Muscle layer of duodenum (tissue), 2 donors: ENCODE data around the gene CHCHD3.

Experiments
- H3K27ac ChIP-seq: one replicate; pipeline ENCODE4 v1.7.0; 2013; ENCODE audit warnings: mild to moderate bottlenecking, low read length
- H3K27me3 ChIP-seq: one replicate; pipeline ENCODE4 v1.7.0; 2013; ENCODE audit warnings: low read depth, mild to moderate bottlenecking, control low read depth, low read length
- H3K36me3 ChIP-seq, 2 donors: one replicate each; pipeline ENCODE4 v1.7.0; 2013; ENCODE audit warnings: low read length in 2 of 2, control low read depth in 1 of 2, mild to moderate bottlenecking in 1 of 2; ENCODE audit not compliant: insufficient read depth in 2 of 2, control insufficient read depth in 1 of 2
- H3K4me1 ChIP-seq, 2 donors: one replicate each; pipeline ENCODE4 v1.7.0; 2013; ENCODE audit warnings: low read length in 2 of 2, mild to moderate bottlenecking in 2 of 2, control low read depth in 1 of 2, moderate library complexity in 1 of 2; ENCODE audit not compliant: insufficient read depth in 2 of 2, control insufficient read depth in 1 of 2
- H3K4me3 ChIP-seq, 2 donors: one replicate each; pipeline ENCODE4 v1.7.0; 2013; ENCODE audit warnings: low read length in 2 of 2, low read depth in 1 of 2, mild to moderate bottlenecking in 1 of 2
- H3K9me3 ChIP-seq, 2 donors: one replicate each; pipeline ENCODE4 v1.7.0; 2013; ENCODE audit warnings: low read length in 2 of 2, control low read depth in 1 of 2, mild to moderate bottlenecking in 1 of 2; ENCODE audit not compliant: control insufficient read depth in 1 of 2
- donor health status: healthy.

The CHCHD3 gene

DNA sequence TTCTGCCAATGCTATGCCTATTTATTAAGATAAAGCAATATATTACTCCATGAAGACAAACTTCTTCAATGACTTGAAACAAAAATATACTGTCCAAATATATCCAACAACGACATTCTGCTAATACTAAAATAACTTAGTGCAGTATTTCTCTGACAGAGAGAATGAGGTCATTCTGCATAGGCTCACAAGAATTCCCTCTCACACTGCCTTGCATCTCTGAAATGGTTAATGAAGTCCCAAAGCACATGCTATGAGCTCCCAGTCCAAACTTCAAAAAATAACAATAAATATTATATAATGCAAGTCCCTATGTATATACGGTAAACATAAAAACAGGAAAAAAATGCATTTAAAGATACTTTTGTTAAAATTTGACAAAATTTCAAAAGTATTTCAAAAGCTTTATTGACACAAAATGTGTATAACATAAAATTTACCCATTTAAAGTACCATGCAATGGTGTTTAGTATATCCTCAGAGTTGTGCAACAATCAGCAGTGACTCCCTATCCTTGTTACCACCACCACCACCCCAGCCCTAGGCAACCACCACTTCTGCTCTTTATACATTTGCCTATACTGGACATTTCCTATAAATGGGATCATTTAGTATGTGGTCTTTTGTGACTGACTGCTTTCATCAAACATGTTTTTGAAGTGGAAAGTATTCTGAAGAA lies 27.6 kb downstream of the CHCHD3 start:
- Histone ChIP-seq H3K4me3 (no peak overlapping the region), H3K4me1 (peaks cover 0 to 38% of the 10 kb centered on the region in 2 donors), H3K9me3 (no peaks in the 10 kb centered on the region), H3K36me3 (peaks cover 0 to 11% of the 10 kb centered on the region in 2 donors), H3K27me3 (no peaks in the 10 kb centered on the region), H3K27ac (no peak overlapping the region)

DNA sequence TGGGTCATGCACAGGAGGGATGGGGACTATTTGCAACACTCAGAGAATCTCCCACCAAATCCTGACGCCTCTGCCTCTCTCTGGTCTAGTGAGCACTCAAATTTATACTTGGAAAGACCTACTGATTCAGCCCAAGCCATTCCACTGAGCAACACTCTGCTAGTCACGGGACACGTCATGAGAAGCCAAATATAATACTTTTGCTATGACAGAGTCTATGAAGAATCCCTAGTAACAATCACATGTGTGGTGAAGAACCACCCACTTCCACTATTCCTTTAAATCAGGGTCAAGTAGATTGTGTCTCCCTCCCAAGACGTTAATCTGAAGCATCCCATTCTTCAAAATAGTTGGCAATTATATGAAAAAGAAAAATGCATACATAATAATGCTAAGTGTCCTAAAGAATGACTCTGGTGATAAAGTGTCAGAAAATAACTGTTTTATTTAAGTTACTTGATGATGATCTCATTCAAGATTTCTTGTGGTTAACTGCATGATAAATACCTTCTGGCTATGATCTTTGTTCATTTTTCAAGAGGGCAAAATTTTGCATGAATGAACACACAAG lies 28.5 kb downstream of the CHCHD3 start:
- H3K27me3 ChIP-seq = no peaks in the 10 kb centered on the region
- no peak overlapping the region for H3K27ac ChIP-seq
- no peak overlapping the region for H3K4me3 ChIP-seq
- H3K36me3 ChIP-seq = peaks cover 0 to 11% of the 10 kb centered on the region in 2 donors
- H3K9me3 ChIP-seq = no peaks in the 10 kb centered on the region
- peaks cover 0 to 38% of the 10 kb centered on the region in 2 donors for H3K4me1 ChIP-seq

DNA sequence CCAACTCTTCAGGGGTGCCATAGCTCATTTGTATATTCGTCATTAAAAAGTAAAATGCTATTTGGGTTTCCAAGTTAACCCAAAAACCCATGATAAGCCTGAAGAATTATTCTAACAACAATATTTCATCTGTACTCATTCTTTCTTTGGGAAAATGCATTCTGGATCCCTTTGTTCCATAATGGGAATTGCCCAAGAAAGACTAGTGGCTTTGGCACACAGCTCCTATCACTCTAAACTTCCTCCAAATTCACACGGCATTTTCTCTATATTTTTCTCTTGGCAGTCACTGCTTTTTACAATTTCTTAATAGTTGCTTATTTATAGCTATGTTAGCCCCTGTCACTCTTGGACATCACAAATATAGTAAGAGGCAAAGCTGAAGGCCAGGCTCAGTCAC lies 29.1 kb downstream of the CHCHD3 start:
- no peak overlapping the region for H3K27ac ChIP-seq
- H3K4me1 ChIP-seq = peaks cover 0 to 38% of the 10 kb centered on the region in 2 donors
- peaks cover 0 to 11% of the 10 kb centered on the region in 2 donors for H3K36me3 ChIP-seq
- no peak overlapping the region for H3K4me3 ChIP-seq
- no peaks in the 10 kb centered on the region for H3K27me3 ChIP-seq
- H3K9me3 ChIP-seq = no peaks in the 10 kb centered on the region

DNA sequence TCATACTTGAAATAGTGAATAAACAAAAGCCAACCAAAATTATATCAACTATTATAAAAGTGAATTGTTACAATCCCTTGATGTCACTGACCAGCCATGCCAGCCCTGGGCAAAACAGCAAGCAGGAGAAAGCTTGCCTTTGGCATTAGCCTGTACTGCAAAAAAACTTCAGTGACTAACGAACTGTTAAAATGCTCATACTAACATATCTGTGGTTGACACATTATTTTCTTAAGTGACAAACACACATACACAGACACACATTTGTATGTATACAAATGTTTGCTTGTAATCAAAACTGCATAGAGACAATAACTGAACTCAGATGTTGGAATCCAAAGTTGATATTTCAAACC lies 29.5 kb downstream of the CHCHD3 start:
- Histone ChIP-seq H3K9me3 (no peaks in the 10 kb centered on the region), H3K27me3 (no peaks in the 10 kb centered on the region), H3K27ac (no peak overlapping the region), H3K36me3 (peaks cover 0 to 11% of the 10 kb centered on the region in 2 donors), H3K4me3 (no peak overlapping the region), H3K4me1 (peaks cover 0 to 38% of the 10 kb centered on the region in 2 donors)

DNA sequence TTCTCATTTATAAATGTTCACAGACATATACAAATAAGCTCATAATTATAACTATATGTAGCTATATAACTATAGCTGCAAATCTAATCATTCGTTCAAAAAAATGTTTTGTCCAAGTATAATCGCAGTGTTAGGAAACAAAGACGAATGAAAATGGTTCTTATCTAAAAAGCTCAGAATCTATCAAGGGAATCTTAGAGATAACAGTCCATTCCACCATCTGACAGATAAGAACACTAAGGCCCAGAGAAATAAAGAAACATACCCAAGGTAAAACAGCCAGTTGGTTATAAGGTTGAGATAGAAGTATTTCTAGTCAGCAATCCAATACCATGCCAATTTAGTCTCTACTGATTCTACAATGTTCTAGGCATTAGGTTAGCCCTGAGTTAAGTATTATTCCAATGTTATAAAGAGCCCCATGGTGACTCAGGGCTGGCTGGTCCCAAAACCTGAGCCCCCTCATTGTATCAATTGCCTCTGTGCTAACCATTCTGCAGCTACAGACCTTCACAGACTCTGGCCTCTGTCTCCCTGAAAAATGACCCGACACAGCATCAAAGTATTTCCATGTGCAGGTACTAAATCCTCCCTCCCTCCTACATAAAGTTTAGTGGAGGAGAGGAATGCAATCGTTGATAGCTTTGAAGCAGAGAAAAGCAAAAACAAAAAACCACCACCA lies 30.0 kb downstream of the CHCHD3 start:
- no peaks in the 10 kb centered on the region for H3K9me3 ChIP-seq
- peaks cover 0 to 38% of the 10 kb centered on the region in 2 donors for H3K4me1 ChIP-seq
- no peak overlapping the region for H3K27ac ChIP-seq
- no peaks in the 10 kb centered on the region for H3K27me3 ChIP-seq
- H3K36me3 ChIP-seq = peaks cover 0 to 11% of the 10 kb centered on the region in 2 donors
- no peak overlapping the region for H3K4me3 ChIP-seq

DNA sequence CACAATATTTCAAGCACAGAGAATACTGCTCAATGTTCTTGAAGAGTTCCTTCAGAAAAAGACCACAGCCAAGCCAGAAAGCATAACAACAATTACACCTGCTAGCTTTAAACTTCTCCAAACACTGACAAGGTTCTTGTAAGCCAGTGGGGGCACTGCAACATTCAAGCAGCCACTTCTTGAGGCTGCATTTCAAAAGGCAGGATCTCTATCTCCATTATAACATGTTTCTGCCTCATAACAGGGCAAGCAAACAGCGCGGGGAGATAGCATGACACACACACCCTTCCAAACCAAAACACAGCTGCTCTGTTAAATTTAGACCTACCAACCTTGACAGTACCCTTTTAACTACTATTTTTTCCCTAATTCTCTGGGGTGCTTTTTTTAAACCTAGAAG lies 30.8 kb downstream of the CHCHD3 start:
- peaks cover 0 to 38% of the 10 kb centered on the region in 2 donors for H3K4me1 ChIP-seq
- no peak overlapping the region for H3K4me3 ChIP-seq
- no peaks in the 10 kb centered on the region for H3K9me3 ChIP-seq
- no peak overlapping the region for H3K27ac ChIP-seq
- no peaks in the 10 kb centered on the region for H3K27me3 ChIP-seq
- H3K36me3 ChIP-seq = peaks cover 0 to 11% of the 10 kb centered on the region in 2 donors

DNA sequence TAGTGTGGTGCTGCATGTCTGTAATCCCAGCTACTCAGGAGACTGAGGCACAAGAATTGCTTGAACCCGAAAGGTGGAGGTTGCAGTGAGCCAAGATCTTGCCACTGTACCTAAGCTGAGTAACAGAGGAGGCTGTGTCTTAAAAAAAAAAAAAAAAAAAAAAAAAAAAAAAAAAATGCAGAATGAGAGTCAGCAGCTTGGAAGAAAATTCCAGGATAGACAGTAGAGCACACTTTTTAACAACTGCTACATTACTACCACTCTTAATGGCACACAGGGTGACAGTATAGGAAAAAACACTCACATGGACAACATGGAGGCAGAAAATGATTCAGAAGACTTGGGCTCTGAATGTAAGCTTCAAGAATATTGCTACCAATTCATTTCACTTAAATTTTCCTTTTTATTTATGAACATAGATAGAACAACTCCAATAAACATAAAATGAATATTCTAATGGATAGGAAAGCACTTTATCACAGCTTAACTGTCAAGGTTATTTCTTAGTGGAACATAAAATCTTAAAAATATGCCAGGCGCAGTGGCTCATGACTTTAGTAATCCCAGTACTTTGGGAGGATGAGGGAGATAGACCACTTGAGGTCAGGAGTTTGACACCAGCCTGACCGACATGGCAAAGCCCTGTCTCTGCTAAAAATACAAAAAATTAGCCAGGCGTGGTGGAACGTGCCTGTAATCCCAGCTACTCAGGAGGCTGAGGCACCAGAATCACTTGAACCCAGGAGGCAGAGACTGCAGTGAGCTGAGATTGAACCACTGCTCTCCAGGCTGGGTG lies 31.5 kb downstream of the CHCHD3 start:
- H3K4me1 ChIP-seq = peaks cover 0 to 38% of the 10 kb centered on the region in 2 donors
- H3K36me3 ChIP-seq = peaks cover 0 to 11% of the 10 kb centered on the region in 2 donors
- no peaks in the 10 kb centered on the region for H3K27me3 ChIP-seq
- no peak overlapping the region for H3K27ac ChIP-seq
- H3K9me3 ChIP-seq = no peaks in the 10 kb centered on the region
- H3K4me3 ChIP-seq = no peak overlapping the region

DNA sequence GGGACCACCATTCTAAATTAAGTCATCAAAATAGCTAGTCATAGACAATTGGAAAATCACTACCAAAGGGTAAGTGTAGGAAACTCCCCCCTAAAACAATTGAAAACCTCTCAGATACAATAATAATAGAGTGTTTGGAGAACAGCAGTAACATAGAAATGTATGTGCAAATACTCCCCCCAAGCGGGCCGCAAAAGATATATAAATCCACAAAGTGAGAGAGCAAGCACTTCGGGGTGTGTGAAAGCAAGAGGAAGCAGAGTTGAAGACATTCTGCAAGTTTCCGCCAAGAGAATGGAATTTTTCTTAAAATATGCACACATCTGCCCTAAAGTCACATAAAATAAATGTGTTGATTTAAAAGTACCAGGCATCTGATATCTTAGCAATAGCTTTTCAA lies 33.3 kb downstream of the CHCHD3 start:
- H3K27me3 ChIP-seq = no peaks in the 10 kb centered on the region
- no peaks in the 10 kb centered on the region for H3K9me3 ChIP-seq
- peaks cover 0 to 32% of the 10 kb centered on the region in 2 donors for H3K4me1 ChIP-seq
- no peak overlapping the region for H3K4me3 ChIP-seq
- H3K36me3 ChIP-seq = peaks cover 0 to 11% of the 10 kb centered on the region in 2 donors
- no peak overlapping the region for H3K27ac ChIP-seq

DNA sequence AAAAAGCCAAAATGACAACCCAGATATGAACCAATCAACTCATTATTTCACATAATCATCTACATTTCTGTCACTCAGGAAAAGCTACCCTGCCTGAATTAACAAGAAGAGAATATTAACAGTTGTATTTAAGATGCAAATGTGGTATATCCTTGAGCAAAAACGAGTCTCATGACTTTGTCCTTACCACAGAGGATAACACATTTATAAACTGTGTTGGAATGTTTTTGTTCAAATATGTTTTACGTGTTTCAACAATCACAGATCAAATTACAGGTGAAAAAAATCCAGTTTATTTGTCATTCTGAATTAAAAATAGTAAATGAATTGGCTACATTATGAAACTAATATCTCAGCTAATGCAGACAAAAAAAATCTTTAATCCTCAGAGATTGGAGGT lies 34.6 kb downstream of the CHCHD3 start:
- Histone ChIP-seq H3K4me3 (no peak overlapping the region), H3K9me3 (no peaks in the 10 kb centered on the region), H3K36me3 (no peaks in the 10 kb centered on the region), H3K27ac (no peak overlapping the region), H3K27me3 (no peaks in the 10 kb centered on the region), H3K4me1 (peaks cover 0 to 21% of the 10 kb centered on the region in 2 donors)

DNA sequence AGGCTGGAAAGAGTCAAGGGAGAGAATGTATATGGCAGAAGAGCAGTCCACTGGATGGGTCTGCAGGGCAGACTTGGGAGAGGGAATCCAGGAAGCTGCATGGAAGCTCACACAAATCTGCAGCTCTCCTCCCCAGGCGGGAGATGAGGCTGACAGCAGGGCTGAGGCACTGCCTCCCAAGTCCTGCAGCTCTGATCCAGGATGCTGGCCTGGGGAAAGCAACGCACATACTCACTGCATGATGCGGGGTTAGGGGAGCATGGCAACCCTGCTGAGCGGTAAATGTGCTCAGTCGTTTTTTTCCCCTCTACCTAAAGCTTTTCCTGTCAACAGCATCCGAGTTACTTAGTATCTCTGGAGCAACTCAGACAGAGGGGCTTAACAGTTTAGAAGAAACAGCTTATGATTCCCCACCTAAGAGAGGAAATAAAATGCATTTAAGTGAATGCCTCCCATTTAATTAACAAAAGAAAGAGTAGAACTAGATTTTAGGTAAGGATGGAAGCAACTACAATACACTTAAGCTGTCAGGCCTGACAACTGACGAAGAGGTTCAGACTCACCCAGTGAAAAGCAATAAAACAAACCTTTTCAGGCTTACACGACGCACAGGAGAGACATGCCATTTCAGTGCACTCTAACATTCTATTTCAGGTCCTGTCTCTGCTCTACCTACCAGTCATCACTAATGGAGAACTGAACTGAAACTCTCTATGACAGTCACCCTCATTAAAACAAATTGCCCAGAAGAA lies 37.0 kb downstream of the CHCHD3 start:
- Histone ChIP-seq H3K4me3 (no peak overlapping the region), H3K27ac (no peak overlapping the region), H3K9me3 (no peaks in the 10 kb centered on the region), H3K27me3 (no peaks in the 10 kb centered on the region), H3K36me3 (no peaks in the 10 kb centered on the region), H3K4me1 (no peaks in the 10 kb centered on the region)
